ENCODE data around the gene DZIP3.

DNA sequence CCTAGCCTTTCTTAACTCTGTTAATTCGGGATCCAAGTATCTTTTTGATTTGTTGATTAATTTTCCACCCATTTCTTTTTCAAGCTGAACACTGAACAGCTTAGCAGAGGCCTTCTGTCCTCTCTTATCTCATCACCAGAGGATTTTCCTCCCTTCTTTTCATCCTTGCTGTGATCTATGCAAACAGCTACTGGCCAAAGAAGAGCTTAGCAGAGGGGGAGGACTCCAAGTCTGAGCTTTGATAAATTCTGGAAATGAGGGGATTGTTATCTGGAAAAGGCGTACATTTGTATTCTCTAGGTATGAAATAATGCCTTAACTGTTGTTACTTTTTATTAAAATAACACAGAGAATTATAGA, 13.4 kb downstream of the DZIP3 start:
- TF ChIP-seq, protein P1, sequence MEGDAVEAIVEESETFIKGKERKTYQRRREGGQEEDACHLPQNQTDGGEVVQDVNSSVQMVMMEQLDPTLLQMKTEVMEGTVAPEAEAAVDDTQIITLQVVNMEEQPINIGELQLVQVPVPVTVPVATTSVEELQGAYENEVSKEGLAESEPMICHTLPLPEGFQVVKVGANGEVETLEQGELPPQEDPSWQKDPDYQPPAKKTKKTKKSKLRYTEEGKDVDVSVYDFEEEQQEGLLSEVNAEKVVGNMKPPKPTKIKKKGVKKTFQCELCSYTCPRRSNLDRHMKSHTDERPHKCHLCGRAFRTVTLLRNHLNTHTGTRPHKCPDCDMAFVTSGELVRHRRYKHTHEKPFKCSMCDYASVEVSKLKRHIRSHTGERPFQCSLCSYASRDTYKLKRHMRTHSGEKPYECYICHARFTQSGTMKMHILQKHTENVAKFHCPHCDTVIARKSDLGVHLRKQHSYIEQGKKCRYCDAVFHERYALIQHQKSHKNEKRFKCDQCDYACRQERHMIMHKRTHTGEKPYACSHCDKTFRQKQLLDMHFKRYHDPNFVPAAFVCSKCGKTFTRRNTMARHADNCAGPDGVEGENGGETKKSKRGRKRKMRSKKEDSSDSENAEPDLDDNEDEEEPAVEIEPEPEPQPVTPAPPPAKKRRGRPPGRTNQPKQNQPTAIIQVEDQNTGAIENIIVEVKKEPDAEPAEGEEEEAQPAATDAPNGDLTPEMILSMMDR (IDR thresholded peaks at IDR 0.05): no peak
- no peak for TF ChIP-seq POLR2A (IDR thresholded peaks at IDR 0.05)

All from heart left ventricle (tissue), 13 donors.